Kidney tubule cell (primary cell): ENCODE data around the gene B4GALT5.
"Not testable (repeated sequence)": the region's sequence is repeated elsewhere in the genome, so short reads cannot be mapped to it uniquely, and the experiment has no call there.

Experiments used
- DNase-seq: peaks from one replicate; pipeline ENCODE4 v3.0.0-alpha.2; 2018; ENCODE audit warnings: low spot score

B4GALT5 gene

GRCh38 chr20:49679634-49680033 is 34.0 kb downstream of the B4GALT5 start:
- no peak for DNase-seq

- DNase-seq, result no peak
These were observed 35.6 kb downstream of the B4GALT5 start for GRCh38 chr20:49677777-49678758.

- DNase-seq, result peak; percentile 83
These were observed 36.9 kb downstream of the B4GALT5 start for GRCh38 chr20:49676581-49677291.

- DNase-seq, result peak; percentile 95
These were observed 38.1 kb downstream of the B4GALT5 start for GRCh38 chr20:49675368-49676151.

- DNase-seq, result peak; percentile 93
These were observed 39.0 kb downstream of the B4GALT5 start for GRCh38 chr20:49674383-49675352.

GRCh38 chr20:49672096-49672664 is 41.5 kb downstream of the B4GALT5 start:
- DNase-seq, result no peak

- DNase-seq, result no peak
These were observed 42.2 kb downstream of the B4GALT5 start for GRCh38 chr20:49671433-49671832.

GRCh38 chr20:49669601-49670189 is 44.0 kb downstream of the B4GALT5 start:
- no peak for DNase-seq

GRCh38 chr20:49668878-49669195 is 44.8 kb downstream of the B4GALT5 start:
- DNase-seq, result not testable (repeated sequence)

GRCh38 chr20:49668181-49668877 is 45.3 kb downstream of the B4GALT5 start:
- peak; percentile 78 for DNase-seq

GRCh38 chr20:49666911-49667310 is 46.8 kb downstream of the B4GALT5 start:
- no peak for DNase-seq

- no peak for DNase-seq
These were observed 47.9 kb downstream of the B4GALT5 start for GRCh38 chr20:49665796-49666195.

GRCh38 chr20:49664612-49665313 is 48.9 kb downstream of the B4GALT5 start:
- no peak for DNase-seq

- no peak for DNase-seq
These were observed 50.6 kb downstream of the B4GALT5 start for GRCh38 chr20:49663112-49663511.

- no peak for DNase-seq
These were observed 51.9 kb downstream of the B4GALT5 start for GRCh38 chr20:49661560-49662329.

- no peak for DNase-seq
These were observed 52.8 kb downstream of the B4GALT5 start for GRCh38 chr20:49660912-49661311.

- DNase-seq, result no peak
These were observed 54.6 kb downstream of the B4GALT5 start for GRCh38 chr20:49659056-49659455.

- no peak for DNase-seq
These were observed 55.2 kb downstream of the B4GALT5 start for GRCh38 chr20:49658508-49658907.
